GM12875 (cell line): ENCODE results near the gene THOP1.
"Not testable (repeated sequence)": the region's sequence is repeated elsewhere in the genome, so short reads cannot be mapped to it uniquely, and the experiment has no call there.

Experiments
- H3K4me3 ChIP-seq: one replicate; pipeline ENCODE4 v1.5.1; 2011; ENCODE audit warnings: low read depth, low read length, control low read depth
- TF ChIP-seq, protein P1 (sequence below): IDR thresholded peaks from 2 replicates; pipeline ENCODE4 v1.5.1; 2011; ENCODE audit warnings: low read depth, mild to moderate bottlenecking, control low read depth, inconsistent platforms, low read length, moderate library complexity, borderline replicate concordance; ENCODE audit not compliant: insufficient read depth

The THOP1 gene

DNA sequence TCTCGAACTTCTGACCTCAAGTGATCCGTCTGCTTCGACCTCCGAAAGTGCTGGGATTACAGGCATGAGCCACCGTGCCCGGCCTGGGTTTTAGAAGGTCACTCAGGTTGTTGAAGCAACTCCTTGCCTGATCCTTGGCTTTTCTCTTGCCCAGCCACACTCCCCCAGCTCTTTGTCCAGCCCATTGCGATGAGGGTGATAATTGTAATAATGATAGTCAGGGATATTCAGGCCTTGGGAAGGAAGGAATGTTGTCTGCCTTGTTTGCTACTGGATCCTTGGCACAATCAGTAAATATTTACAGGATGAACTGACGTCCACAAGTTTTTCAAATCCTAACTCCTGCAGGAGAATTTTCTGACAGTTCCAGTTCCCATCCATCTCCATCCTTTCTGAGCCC is 1.8 kb downstream of the THOP1 start:
- TF ChIP-seq, protein P1, sequence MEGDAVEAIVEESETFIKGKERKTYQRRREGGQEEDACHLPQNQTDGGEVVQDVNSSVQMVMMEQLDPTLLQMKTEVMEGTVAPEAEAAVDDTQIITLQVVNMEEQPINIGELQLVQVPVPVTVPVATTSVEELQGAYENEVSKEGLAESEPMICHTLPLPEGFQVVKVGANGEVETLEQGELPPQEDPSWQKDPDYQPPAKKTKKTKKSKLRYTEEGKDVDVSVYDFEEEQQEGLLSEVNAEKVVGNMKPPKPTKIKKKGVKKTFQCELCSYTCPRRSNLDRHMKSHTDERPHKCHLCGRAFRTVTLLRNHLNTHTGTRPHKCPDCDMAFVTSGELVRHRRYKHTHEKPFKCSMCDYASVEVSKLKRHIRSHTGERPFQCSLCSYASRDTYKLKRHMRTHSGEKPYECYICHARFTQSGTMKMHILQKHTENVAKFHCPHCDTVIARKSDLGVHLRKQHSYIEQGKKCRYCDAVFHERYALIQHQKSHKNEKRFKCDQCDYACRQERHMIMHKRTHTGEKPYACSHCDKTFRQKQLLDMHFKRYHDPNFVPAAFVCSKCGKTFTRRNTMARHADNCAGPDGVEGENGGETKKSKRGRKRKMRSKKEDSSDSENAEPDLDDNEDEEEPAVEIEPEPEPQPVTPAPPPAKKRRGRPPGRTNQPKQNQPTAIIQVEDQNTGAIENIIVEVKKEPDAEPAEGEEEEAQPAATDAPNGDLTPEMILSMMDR = no peak
- no peak overlapping the region for H3K4me3 ChIP-seq

- no peak overlapping the region for H3K4me3 ChIP-seq
- TF ChIP-seq, protein P1 = no peak
Measured at GRCh38 chr19:2788237-2788636, 2.9 kb downstream of the THOP1 start.

DNA sequence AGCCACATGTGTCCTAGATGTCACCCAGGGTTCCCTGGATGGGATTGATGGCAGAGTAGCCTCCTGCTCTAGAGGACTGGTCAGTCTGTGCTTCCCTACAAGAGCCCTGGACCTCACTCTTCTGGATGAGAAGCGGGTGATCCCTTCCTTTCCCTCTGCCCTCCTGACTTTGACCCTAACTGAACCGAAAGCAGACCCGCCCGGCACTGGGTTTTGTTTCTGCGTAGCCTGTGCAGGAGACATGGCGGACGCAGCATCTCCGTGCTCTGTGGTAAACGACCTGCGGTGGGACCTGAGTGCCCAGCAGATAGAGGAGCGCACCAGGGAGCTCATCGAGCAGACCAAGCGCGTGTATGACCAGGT is 4.9 kb downstream of the THOP1 start:
- TF ChIP-seq, protein P1 = no peak

DNA sequence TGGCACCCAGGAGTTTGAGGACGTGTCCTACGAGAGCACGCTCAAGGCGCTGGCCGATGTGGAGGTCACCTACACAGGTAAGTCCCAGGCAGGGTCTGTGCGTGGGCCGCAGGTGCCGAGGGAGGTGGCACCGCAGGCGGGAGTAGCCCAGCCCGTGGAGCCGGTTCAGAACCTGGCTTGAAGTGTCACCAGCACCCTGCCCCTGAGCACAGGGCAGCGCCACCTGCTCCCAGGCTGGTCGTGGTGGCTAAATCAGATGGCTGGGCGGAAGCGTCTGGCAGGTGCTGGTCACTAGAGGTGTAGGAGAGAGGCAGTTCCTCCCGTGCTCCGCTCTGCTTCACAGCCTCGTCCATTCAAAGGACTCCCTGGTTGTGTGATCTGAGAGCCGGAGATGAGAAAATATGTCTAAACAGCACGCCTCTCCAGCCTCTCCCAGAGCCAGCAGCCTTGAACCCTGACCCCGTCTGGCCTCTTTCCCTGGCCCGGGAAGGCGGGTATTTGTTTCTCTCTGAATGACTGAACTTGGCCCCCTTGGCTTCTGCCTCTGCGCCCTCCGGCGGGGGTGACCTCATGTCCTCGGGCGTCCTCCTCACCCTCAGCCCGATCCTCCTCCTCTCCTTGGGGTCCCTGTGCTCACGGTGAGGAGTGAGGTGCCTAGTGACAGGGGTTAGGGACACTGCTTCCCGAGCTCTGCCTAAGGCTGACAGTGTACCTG is 5.4 kb downstream of the THOP1 start:
- no peak overlapping the region for H3K4me3 ChIP-seq
- TF ChIP-seq, protein P1 = no peak

More for the DNA sequence above, 4.9 kb downstream of the THOP1 start:
- H3K4me3 ChIP-seq = no peak overlapping the region

DNA sequence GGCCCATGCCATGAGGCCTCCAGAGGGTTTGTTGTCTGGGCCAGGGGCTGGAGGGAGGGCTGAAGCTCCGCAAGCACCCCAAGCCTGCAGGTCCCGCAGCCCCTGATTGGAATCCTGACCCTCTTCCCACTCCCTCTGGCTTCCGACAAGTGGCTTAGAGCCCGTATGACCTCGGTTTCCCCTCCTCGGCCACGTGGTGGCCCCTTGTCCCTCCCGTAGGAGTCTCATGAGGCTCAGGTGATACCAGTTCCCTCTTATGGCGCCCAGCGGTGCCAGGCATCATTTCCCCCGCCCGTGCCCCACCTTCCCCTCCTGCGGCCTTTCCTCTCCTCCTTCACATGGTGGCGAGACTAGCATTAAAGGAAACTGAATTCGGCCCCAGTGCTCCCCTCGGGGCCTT is 6.1 kb downstream of the THOP1 start:
- H3K4me3 ChIP-seq = no peak overlapping the region
- TF ChIP-seq, protein P1 = no peak

GRCh38 chr19:2791876-2792275 is 6.6 kb downstream of the THOP1 start:
- H3K4me3 ChIP-seq = no peak overlapping the region
- TF ChIP-seq, protein P1 = no peak

DNA sequence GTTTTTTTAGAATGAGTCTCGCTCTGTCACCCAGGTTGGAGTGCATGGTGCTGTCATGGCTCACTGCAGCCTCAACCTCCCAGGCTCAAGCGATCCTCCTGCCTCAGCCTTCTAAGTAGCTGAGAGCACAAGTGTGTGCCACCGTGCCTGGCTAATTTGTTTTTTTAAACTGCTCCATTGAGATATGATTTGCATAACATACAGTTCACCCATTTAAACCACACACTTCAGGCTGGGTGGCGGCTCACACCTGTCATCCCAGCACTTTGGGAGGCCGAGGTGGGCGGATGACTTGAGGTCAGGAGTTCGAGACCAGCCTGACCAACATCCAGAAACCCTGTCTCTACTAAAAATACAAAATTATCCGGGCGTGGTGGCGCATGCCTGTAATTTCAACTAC is 7.4 kb downstream of the THOP1 start:
- H3K4me3 ChIP-seq = not testable (repeated sequence)
